ENCODE measurements around the gene TTC8. TPM values are rescaled to one million over a fixed set of nuclear protein-coding genes. Genes with fewer than 3 reads are reported as not detected.
A peak's percentile ranks its signal among the peaks of the same experiment; 100 is the strongest.

The TTC8 gene
- total RNA-seq, 1 experiment from 2014 or later: 23.9 TPM

- no peak overlapping the region for H3K4me3 Mint-ChIP-seq (ENCODE audit: unreplicated experiment)
- intact Hi-C loops (cut with micrococcal nuclease): no loop called here
- no TSS peak for BruUV-seq (replicated peaks)
- ChIA-PET CTCF (interaction anchor here (0.6 kb wide), 1 partner anchor 123 kb away, joined by 3 read pairs; no protein-coding TSS in a partner anchor), POLR2A (no interaction called here)
- H3K36me3 Mint-ChIP-seq (ENCODE audit: insufficient read depth, unreplicated experiment): no peaks in the 10 kb centered on the region
- no peaks in the 10 kb centered on the region for H3K27me3 Mint-ChIP-seq (ENCODE audit: insufficient read depth, unreplicated experiment)
- H3K9me3 Mint-ChIP-seq (ENCODE audit: unreplicated experiment): no peaks in the 10 kb centered on the region
- H3K27ac Mint-ChIP-seq (ENCODE audit: low read depth, unreplicated experiment): peak overlapping the region; percentile 72
- DNase-seq (ENCODE audit: unreplicated experiment): peak; percentile 36
- H3K4me1 Mint-ChIP-seq (ENCODE audit: insufficient read depth, unreplicated experiment): peaks cover 13% of the 10 kb centered on the region
- TF ChIP-seq CTCF (IDR thresholded peaks at IDR 0.05; ENCODE audit: unreplicated experiment): no peak
Measured at GRCh38 chr14:88895116-88895515, 70.7 kb downstream of the TTC8 start.

GRCh38 chr14:88901189-88901588 lies 76.7 kb downstream of the TTC8 start:
- Mint-ChIP-seq H3K27ac (ENCODE audit: low read depth, unreplicated experiment) (no peak overlapping the region), H3K4me3 (ENCODE audit: unreplicated experiment) (no peak overlapping the region), H3K36me3 (ENCODE audit: insufficient read depth, unreplicated experiment) (no peaks in the 10 kb centered on the region), H3K4me1 (ENCODE audit: insufficient read depth, unreplicated experiment) (no peaks in the 10 kb centered on the region), H3K9me3 (ENCODE audit: unreplicated experiment) (no peaks in the 10 kb centered on the region), H3K27me3 (ENCODE audit: insufficient read depth, unreplicated experiment) (no peaks in the 10 kb centered on the region)
- no peak for TF ChIP-seq CTCF (IDR thresholded peaks at IDR 0.05; ENCODE audit: unreplicated experiment)
- DNase-seq (ENCODE audit: unreplicated experiment): no peak
- intact Hi-C loops (cut with micrococcal nuclease): no loop called here
- BruUV-seq (replicated peaks): no TSS peak
- ChIA-PET POLR2A (no interaction called here), CTCF (interaction anchor here (0.7 kb wide), 1 partner anchor 11 kb away, joined by 3 read pairs; no protein-coding TSS in a partner anchor)

DNA sequence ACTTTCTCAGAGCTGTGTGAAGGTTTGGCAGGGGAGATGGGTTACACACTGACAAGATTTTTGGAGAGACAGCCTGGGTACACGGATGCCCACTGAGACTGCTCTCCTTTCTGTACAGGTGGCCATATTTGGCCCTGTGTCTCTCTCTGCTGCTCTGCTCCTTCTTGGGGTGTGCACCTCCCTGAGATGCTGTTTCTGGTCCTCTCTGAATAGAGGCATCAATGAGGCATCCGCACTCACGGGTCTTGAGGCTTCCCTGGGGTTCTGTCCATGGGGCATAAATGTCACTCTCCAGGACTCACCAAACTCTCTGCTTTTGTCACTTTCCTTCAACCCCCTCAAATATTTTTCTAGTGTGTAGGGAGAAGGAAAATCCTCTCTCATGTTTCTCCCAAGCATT lies 77.5 kb downstream of the TTC8 start:
- Mint-ChIP-seq H3K4me3 (ENCODE audit: unreplicated experiment) (no peak overlapping the region), H3K27ac (ENCODE audit: low read depth, unreplicated experiment) (no peak overlapping the region), H3K4me1 (ENCODE audit: insufficient read depth, unreplicated experiment) (no peaks in the 10 kb centered on the region), H3K36me3 (ENCODE audit: insufficient read depth, unreplicated experiment) (no peaks in the 10 kb centered on the region), H3K27me3 (ENCODE audit: insufficient read depth, unreplicated experiment) (no peaks in the 10 kb centered on the region), H3K9me3 (ENCODE audit: unreplicated experiment) (no peaks in the 10 kb centered on the region)
- DNase-seq (ENCODE audit: unreplicated experiment): no peak
- intact Hi-C loops (cut with micrococcal nuclease): no loop called here
- POLR2A ChIA-PET: no interaction called here
- CTCF ChIA-PET: no interaction called here
- BruUV-seq (replicated peaks): no TSS peak
- TF ChIP-seq CTCF (IDR thresholded peaks at IDR 0.05; ENCODE audit: unreplicated experiment): no peak

DNA sequence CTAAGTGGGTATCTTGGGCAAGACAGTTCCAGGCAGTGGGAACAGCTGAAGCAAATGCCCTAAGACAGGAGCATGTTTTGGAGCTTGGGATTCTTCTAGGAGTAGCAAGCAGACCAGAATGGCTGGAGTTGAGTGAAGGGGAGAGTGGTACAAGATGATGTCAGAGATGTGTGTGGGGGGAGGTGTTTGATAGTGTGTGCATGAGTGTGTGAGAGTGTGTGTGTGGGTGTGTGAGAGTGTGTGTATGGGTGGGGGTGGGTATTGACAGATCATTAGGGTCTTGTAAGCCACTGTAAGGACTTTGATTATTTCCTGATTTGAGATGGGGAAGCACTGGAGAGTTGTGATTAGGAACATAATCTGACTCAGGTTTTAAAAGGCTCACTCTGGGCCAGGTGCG lies 78.4 kb downstream of the TTC8 start:
- Mint-ChIP-seq H3K27me3 (ENCODE audit: insufficient read depth, unreplicated experiment) (no peaks in the 10 kb centered on the region), H3K9me3 (ENCODE audit: unreplicated experiment) (no peaks in the 10 kb centered on the region)

More for the DNA sequence above, 78.4 kb downstream of the TTC8 start:
- H3K27ac Mint-ChIP-seq (ENCODE audit: low read depth, unreplicated experiment): no peak overlapping the region
- ChIA-PET CTCF (no interaction called here), POLR2A (no interaction called here)
- no peak for TF ChIP-seq CTCF (IDR thresholded peaks at IDR 0.05; ENCODE audit: unreplicated experiment)
- DNase-seq (ENCODE audit: unreplicated experiment): no peak
- no TSS peak for BruUV-seq (replicated peaks)
- no peaks in the 10 kb centered on the region for H3K36me3 Mint-ChIP-seq (ENCODE audit: insufficient read depth, unreplicated experiment)
- H3K4me1 Mint-ChIP-seq (ENCODE audit: insufficient read depth, unreplicated experiment): no peaks in the 10 kb centered on the region
- intact Hi-C loops (cut with micrococcal nuclease): no loop called here
- H3K4me3 Mint-ChIP-seq (ENCODE audit: unreplicated experiment): no peak overlapping the region

All from MCF 10A (cell line).